ENCODE data around the gene CRKL. TPM values are rescaled to one million over a fixed set of nuclear protein-coding genes. Genes with fewer than 3 reads are reported as not detected.

CRKL gene
- total RNA-seq, 1 experiment from 2014 or later, result 45.8 TPM

DNA sequence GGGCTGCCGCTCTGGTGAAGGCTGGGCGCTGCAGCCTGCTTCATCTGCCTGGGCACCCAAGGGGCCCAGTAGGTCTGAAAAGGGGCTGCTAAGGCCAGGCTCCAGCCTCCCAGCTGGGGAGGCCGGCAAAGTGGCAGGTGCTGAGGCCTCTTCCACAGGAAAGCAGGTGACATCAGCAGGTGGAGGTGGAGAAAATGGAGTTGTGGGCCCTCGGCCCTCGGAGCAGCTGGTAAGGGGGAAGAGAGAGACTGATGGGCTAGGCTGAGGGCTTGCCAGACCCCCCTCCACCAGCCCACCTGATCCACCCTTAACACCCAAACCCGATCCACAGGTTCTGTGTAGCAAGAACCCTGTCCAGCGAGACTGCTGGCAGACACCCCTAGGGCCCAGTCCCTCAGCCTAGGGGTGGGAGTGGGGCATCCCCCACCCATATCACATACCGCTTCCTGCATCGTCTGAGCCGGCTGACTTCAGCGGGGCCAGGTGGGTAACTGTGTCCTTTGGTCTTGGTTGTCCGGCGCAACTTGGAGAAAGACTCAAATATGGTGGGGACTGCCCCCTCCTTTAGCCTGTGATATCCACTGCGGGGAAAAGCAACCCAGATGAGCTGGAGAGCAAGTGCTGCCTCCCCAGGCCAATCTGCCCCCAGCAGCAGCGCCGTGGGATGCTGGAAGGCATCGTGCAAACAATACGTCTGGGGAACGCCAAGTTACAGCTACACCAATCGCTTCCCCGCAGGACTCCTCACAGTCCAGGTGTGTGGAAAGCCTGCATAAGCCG, 83.2 kb downstream of the CRKL start:
- H3K4me2 ChIP-seq, result peak overlapping the region; percentile 99
- no peaks in the 10 kb centered on the region for H3K27me3 ChIP-seq (ENCODE audit: insufficient read depth, low read depth)
- no peaks in the 10 kb centered on the region for H4K20me1 ChIP-seq (ENCODE audit: insufficient read depth)
- no peak for TF ChIP-seq CTCF (conservative IDR thresholded peaks at IDR 0.05)
- TF ChIP-seq EZH2 (IDR thresholded peaks at IDR 0.05; ENCODE audit: low read depth), result no peak
- peaks cover 8% of the 10 kb centered on the region; the same call in 1 of the 2 replicates for H3F3A ChIP-seq (ENCODE audit: insufficient read depth, low read depth)
- peaks cover 8% of the 10 kb centered on the region for H3K4me1 ChIP-seq (replicated peaks; ENCODE audit: insufficient read depth)
- no peaks in the 10 kb centered on the region for H3K9me3 ChIP-seq (ENCODE audit: insufficient read depth, low read depth)
- ChIA-PET CTCF (interaction anchor here (0.7 kb wide), 1 partner anchor 79 kb away, joined by 4 read pairs; no protein-coding TSS in a partner anchor), POLR2A (ENCODE audit: unreplicated experiment) (no interaction called here)
- intact Hi-C loops (cut with micrococcal nuclease; ENCODE audit: unreplicated experiment), result loop anchor here (10.0 kb wide), 1 partner anchor 104 kb away; no protein-coding TSS in a partner anchor
- H3K79me2 ChIP-seq (ENCODE audit: low read depth), result peaks cover 27% of the 10 kb centered on the region
- H3K9me2 ChIP-seq (ENCODE audit: insufficient read depth), result no peaks in the 10 kb centered on the region
- no peak overlapping the region for H2AFZ ChIP-seq
- H3K36me3 ChIP-seq (ENCODE audit: low read depth), result no peaks in the 10 kb centered on the region
- no peak overlapping the region for H3K27ac ChIP-seq
- DNase-seq, result no peak
- no TSS peak for BruUV-seq (replicated peaks)
- peak overlapping the region; percentile 89 for H3K4me3 ChIP-seq

DNA sequence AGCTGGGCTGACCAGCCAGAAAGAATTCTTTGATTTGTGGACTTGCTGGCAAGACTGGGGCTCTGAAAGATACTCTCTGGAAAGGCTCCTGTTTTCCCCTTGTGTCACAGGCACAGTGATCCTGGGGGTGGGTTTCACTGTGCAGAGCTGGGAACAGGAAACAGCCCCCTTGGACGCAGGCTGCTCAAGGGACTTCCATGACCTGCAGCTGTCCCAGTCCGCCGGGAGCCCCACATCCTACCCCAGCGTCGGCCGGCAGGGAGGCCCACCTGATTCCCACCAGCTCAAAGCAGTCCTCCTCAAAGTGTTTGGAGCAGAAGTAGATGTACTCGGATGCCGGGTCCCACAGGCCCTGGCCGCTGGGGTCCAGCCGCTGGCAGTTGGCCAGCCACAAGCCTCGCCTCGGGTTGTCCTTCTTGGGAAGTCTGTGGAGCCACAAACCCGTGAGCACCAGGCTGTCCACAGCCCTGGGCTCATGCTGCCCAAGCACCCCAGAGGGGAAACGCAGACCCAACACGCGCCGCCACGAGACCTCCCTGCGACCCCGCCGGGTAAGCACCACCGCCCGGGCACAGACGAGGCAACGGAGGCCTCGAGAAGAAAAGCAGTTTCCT, 83.9 kb downstream of the CRKL start:
- H3K79me2 ChIP-seq (ENCODE audit: low read depth), result peaks cover 27% of the 10 kb centered on the region
- H3K27me3 ChIP-seq (ENCODE audit: insufficient read depth, low read depth), result no peaks in the 10 kb centered on the region
- intact Hi-C loops (cut with micrococcal nuclease; ENCODE audit: unreplicated experiment), result loop anchor here (10.0 kb wide), 1 partner anchor 104 kb away; no protein-coding TSS in a partner anchor
- peak overlapping the region; percentile 89 for H3K4me3 ChIP-seq
- H3K9me3 ChIP-seq (ENCODE audit: insufficient read depth, low read depth), result no peaks in the 10 kb centered on the region
- H3K36me3 ChIP-seq (ENCODE audit: low read depth), result no peaks in the 10 kb centered on the region
- peaks cover 8% of the 10 kb centered on the region for H3K4me1 ChIP-seq (replicated peaks; ENCODE audit: insufficient read depth)
- POLR2A ChIA-PET (ENCODE audit: unreplicated experiment), result no interaction called here
- peaks cover 8% of the 10 kb centered on the region; the same call in 1 of the 2 replicates for H3F3A ChIP-seq (ENCODE audit: insufficient read depth, low read depth)
- no peaks in the 10 kb centered on the region for H4K20me1 ChIP-seq (ENCODE audit: insufficient read depth)
- TF ChIP-seq CTCF (conservative IDR thresholded peaks at IDR 0.05) (no peak), EZH2 (IDR thresholded peaks at IDR 0.05; ENCODE audit: low read depth) (no peak)
- no peak for DNase-seq
- no peaks in the 10 kb centered on the region for H3K9me2 ChIP-seq (ENCODE audit: insufficient read depth)
- peak overlapping the region; percentile 89 for H3K27ac ChIP-seq
- CTCF ChIA-PET, result interaction anchor here (0.7 kb wide), 1 partner anchor 80 kb away, joined by 4 read pairs; no protein-coding TSS in a partner anchor
- peak overlapping the region; percentile 99 for H3K4me2 ChIP-seq
- no TSS peak for BruUV-seq (replicated peaks)
- H2AFZ ChIP-seq, result peak overlapping the region; percentile 85

DNA sequence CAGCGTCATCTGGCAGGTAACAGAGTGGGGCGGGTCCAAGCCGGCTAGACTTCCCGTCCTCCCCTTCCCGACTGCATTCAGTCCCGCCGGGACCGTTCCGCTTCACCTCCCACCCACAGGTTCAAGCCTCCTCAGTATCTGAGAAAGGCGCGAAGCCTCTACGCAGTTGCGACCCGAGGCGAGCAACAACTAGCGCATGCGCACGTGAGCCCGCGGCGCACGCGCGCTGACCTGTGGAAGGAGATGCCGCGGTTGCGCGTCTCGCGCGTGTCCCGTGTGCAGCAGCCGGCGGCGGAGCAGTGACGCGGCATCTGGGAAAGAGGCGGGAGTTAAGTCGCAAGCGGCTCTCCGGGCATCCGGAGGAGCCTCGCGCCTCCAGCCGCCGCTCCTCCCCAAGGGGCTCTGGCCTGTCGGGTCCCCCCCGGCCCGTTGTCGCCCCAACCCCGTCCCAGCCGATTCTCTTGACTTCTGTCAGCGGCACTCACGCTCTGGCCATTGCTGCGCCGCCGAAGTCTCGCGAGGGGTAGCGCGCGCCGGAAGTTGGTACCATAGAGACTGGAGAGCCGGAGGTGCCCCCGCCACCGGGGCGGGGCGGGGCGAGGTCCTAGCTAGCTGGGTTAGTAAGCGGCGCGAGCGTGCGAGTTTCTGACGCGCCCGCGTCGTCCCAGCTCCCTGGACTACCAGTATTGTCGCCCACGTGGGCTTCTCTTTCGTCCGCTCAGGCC, 84.6 kb downstream of the CRKL start, which contains the start of gene THAP7:
Gene THAP7 (minus strand): TSS at position 518 of the 725 bp plus-strand sequence. CDS start 207 bp downstream, at position 311.
- peaks cover 27% of the 10 kb centered on the region for H3K79me2 ChIP-seq (ENCODE audit: low read depth)
- BruUV-seq (replicated peaks), result TSS peak; percentile 68
- H4K20me1 ChIP-seq (ENCODE audit: insufficient read depth), result no peaks in the 10 kb centered on the region
- H3K9me2 ChIP-seq (ENCODE audit: insufficient read depth), result no peaks in the 10 kb centered on the region
- H3K4me1 ChIP-seq (replicated peaks; ENCODE audit: insufficient read depth), result peaks cover 8% of the 10 kb centered on the region
- H3F3A ChIP-seq (ENCODE audit: insufficient read depth, low read depth), result peaks cover 8% of the 10 kb centered on the region; the same call in 1 of the 2 replicates
- peak within 1 kb of the TSS; percentile 89 for H3K27ac ChIP-seq
- H2AFZ ChIP-seq, result peak within 1 kb of the TSS; percentile 85
- no peaks in the 10 kb centered on the region for H3K36me3 ChIP-seq (ENCODE audit: low read depth)
- CTCF ChIA-PET, result no interaction called here
- peak; percentile 79 to 87 for DNase-seq
- POLR2A ChIA-PET (ENCODE audit: unreplicated experiment), result interaction anchor here (0.6 kb wide), 2 partner anchors 14 to 63 kb away, joined by 3 to 8 read pairs; no protein-coding TSS in a partner anchor
- no peaks in the 10 kb centered on the region for H3K9me3 ChIP-seq (ENCODE audit: insufficient read depth, low read depth)
- peak within 1 kb of the TSS; percentile 99 for H3K4me2 ChIP-seq
- intact Hi-C loops (cut with micrococcal nuclease; ENCODE audit: unreplicated experiment), result loop anchor here (1.0 to 10.0 kb wide), 3 partner anchors 19 to 116 kb away; partner anchors contain the start of gene LZTR1
- H3K27me3 ChIP-seq (ENCODE audit: insufficient read depth, low read depth), result no peaks in the 10 kb centered on the region
- peak within 1 kb of the TSS; percentile 89 for H3K4me3 ChIP-seq
- no peak for TF ChIP-seq CTCF (conservative IDR thresholded peaks at IDR 0.05)
- no peak for TF ChIP-seq EZH2 (IDR thresholded peaks at IDR 0.05; ENCODE audit: low read depth)

Data from PC-9 (cell line).